WTC11 (cell line): Measurements from ENCODE around the gene SLC7A14. TPM values are rescaled to one million over a fixed set of nuclear protein-coding genes. Genes with fewer than 3 reads are reported as not detected.

ENCODE experiments used
- ATAC-seq: fragments of 200-7000 bp; cut with Tn5 transposase; 2 replicates; pipeline ENCODE4 v1.10.0; 2021; ENCODE audit warnings: mild to moderate bottlenecking, moderate library complexity
- CTCF ChIA-PET: fragments of 300-600 bp; sonication (Branson Sonifier 250); formaldehyde crosslinking; loops from one replicate; lab custom pipeline; 2021; ENCODE audit warnings: antibody characterized with exemption; lab: Charles Lee
- POLR2A ChIA-PET: fragments of 350-600 bp; sonication (Branson Sonifier 250); formaldehyde crosslinking; loops from one replicate; lab custom pipeline; 2021; ENCODE audit warnings: antibody characterized with exemption; lab: Charles Lee
- DNase-seq: peaks from one replicate; pipeline ENCODE4 v3.0.0; 2021; ENCODE audit warnings: low spot score
- H3K27ac Mint-ChIP-seq: 2 replicates; pipeline ENCODE4 v1.8.0; 2021; ENCODE audit warnings: mixed read lengths
- H3K27me3 Mint-ChIP-seq: 2 replicates; pipeline ENCODE4 v1.8.0; 2021; ENCODE audit warnings: low read depth, mild to moderate bottlenecking, moderate library complexity, mixed read lengths
- H3K36me3 Mint-ChIP-seq: 2 replicates; pipeline ENCODE4 v1.8.0; 2021; ENCODE audit warnings: mixed read lengths
- H3K4me1 Mint-ChIP-seq: 2 replicates; pipeline ENCODE4 v1.8.0; 2022; ENCODE audit warnings: mixed read lengths
- H3K4me3 Mint-ChIP-seq: 2 replicates; pipeline ENCODE4 v1.8.0; 2021; ENCODE audit warnings: mild to moderate bottlenecking, moderate library complexity, mixed read lengths
- H3K9me3 Mint-ChIP-seq: 2 replicates; pipeline ENCODE4 v1.8.0; 2021; ENCODE audit warnings: mixed read lengths
- ATF6 ChIP-seq: sonication (generic); formaldehyde crosslinking; IDR thresholded peaks from 2 replicates; pipeline ENCODE4 v1.8.1; 2023; ENCODE audit warnings: mild to moderate bottlenecking, missing genetic modification reagents
- CREB1 ChIP-seq: sonication (generic); formaldehyde crosslinking; IDR thresholded peaks from 2 replicates; pipeline ENCODE4 v1.8.0; 2023; ENCODE audit warnings: mild to moderate bottlenecking, missing genetic modification reagents
- ETV6 ChIP-seq: sonication (generic); formaldehyde crosslinking; IDR thresholded peaks from 2 replicates; pipeline ENCODE4 v1.8.1; 2022; ENCODE audit warnings: mild to moderate bottlenecking, missing genetic modification reagents
- JAZF1 ChIP-seq: fragments of 250-450 bp; sonication (Bioruptor Pico); IDR thresholded peaks from 2 replicates; pipeline ENCODE4 v1.9.0; 2021; ENCODE audit warnings: moderate library complexity, mild to moderate bottlenecking, inconsistent platforms
- NFE2L1 ChIP-seq: sonication (generic); formaldehyde crosslinking; IDR thresholded peaks from 2 replicates; pipeline ENCODE4 v1.8.1; 2023; ENCODE audit warnings: missing genetic modification reagents
- STAT6 ChIP-seq: sonication (generic); formaldehyde crosslinking; conservative IDR thresholded peaks from 2 replicates; pipeline ENCODE4 v1.8.1; 2023; ENCODE audit warnings: mild to moderate bottlenecking, low read depth, missing genetic modification reagents, moderate library complexity
- TEAD1 ChIP-seq: sonication (generic); formaldehyde crosslinking; IDR thresholded peaks from 2 replicates; pipeline ENCODE4 v1.8.0; 2022; ENCODE audit warnings: mild to moderate bottlenecking, missing genetic modification reagents
- ZNF396 ChIP-seq: fragments of 250-450 bp; sonication (Bioruptor Pico); IDR thresholded peaks from 2 replicates; pipeline ENCODE4 v1.8.0; 2021; ENCODE audit warnings: mild to moderate bottlenecking, moderate library complexity, borderline replicate concordance
- ZNF423 ChIP-seq: fragments of 250-450 bp; sonication (Bioruptor Pico); IDR thresholded peaks from 2 replicates; pipeline ENCODE4 v2.1.2; 2022; ENCODE audit warnings: mild to moderate bottlenecking, moderate library complexity
- total RNA-seq: library from RNA; stranded (reverse); gene quantifications from 3 replicates; pipeline ENCODE4 v1.2.3, GENCODE V29; 2021
- TF ChIP-seq, protein P1 (sequence below): sonication (generic); formaldehyde crosslinking; IDR thresholded peaks from 2 replicates; pipeline ENCODE4 v1.8.1; 2022; ENCODE audit warnings: low read depth, mild to moderate bottlenecking, moderate library complexity, missing genetic modification reagents, borderline replicate concordance
- TF ChIP-seq, protein P2 (sequence below): fragments of 250-450 bp; sonication (Bioruptor Pico); IDR thresholded peaks from 2 replicates; pipeline ENCODE4 v1.9.0; 2021; ENCODE audit warnings: moderate library complexity, mild to moderate bottlenecking, inconsistent platforms, borderline replicate concordance
- TF ChIP-seq, protein P3 (sequence below): fragments of 200-600 bp; IDR thresholded peaks from 2 replicates; pipeline ENCODE4 v1.8.0; 2022; ENCODE audit warnings: antibody characterized with exemption
- TF ChIP-seq, protein P4 (sequence below): sonication (generic); formaldehyde crosslinking; IDR thresholded peaks from 2 replicates; pipeline ENCODE4 v1.8.0; 2022; ENCODE audit warnings: mild to moderate bottlenecking, missing genetic modification reagents
- TF ChIP-seq, protein P5 (sequence below): fragments of 250-450 bp; sonication (Bioruptor Pico); IDR thresholded peaks from 2 replicates; pipeline ENCODE4 v1.9.0; 2021; ENCODE audit warnings: mild to moderate bottlenecking, borderline replicate concordance

SLC7A14 gene
- total RNA-seq, 1 experiment from 2014 or later, result 0.68 TPM

DNA sequence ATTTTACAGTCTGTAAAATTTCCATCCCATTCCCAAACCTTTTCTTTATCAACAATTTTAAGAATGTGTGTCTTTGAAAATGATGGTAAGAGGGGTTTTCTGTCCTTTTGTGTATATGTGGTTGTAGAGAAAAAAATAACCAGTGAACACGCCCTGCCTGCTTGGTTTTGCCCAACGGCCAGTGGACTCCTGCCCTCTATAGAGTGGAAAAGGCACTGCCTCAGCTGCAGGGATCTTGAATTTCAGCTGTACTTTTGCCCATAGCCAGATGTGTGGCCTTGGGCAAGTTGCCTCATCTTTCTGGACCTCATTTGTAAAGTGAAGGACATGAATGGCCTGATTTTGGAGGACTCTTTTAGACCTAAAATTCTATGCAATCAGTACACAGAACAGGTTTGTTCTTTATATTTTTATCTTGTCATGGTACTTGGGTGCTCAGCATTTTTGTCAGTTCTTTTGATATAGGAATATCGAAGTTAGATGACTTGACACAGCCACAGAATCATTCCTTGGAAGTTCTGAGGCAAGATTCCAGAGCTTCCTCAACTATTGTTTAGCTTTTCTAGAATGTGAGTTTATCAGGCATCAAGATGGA, 86.2 kb downstream of the SLC7A14 start:
- H3K27me3 Mint-ChIP-seq, result no peaks in the 10 kb centered on the region
- no peaks in the 10 kb centered on the region for H3K4me1 Mint-ChIP-seq
- H3K9me3 Mint-ChIP-seq, result peaks cover 7% of the 10 kb centered on the region; the same call in 1 of the 2 replicates
- DNase-seq, result peak; percentile 47
- no peak overlapping the region for H3K27ac Mint-ChIP-seq
- H3K36me3 Mint-ChIP-seq, result no peaks in the 10 kb centered on the region
- peak; percentile 89 for ATAC-seq
- ChIA-PET POLR2A (interaction anchor here (1.0 kb wide), 1 partner anchor 20 kb away, joined by 3 read pairs; no protein-coding TSS in a partner anchor), CTCF (interaction anchor here (0.5 to 2.2 kb wide), 20 partner anchors 9 to 312 kb away, joined by 3 to 19 read pairs (median 3); no protein-coding TSS in a partner anchor)
- TF ChIP-seq, protein P1, sequence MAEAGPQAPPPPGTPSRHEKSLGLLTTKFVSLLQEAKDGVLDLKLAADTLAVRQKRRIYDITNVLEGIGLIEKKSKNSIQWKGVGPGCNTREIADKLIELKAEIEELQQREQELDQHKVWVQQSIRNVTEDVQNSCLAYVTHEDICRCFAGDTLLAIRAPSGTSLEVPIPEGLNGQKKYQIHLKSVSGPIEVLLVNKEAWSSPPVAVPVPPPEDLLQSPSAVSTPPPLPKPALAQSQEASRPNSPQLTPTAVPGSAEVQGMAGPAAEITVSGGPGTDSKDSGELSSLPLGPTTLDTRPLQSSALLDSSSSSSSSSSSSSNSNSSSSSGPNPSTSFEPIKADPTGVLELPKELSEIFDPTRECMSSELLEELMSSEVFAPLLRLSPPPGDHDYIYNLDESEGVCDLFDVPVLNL (CRISPR knock-in tag), result no peak
- TF ChIP-seq, protein P2, sequence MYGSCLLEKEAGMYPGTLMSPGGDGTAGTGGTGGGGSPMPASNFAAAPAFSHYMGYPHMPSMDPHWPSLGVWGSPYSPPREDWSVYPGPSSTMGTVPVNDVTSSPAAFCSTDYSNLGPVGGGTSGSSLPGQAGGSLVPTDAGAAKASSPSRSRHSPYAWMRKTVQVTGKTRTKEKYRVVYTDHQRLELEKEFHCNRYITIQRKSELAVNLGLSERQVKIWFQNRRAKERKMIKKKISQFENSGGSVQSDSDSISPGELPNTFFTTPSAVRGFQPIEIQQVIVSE (CRISPR knock-in tag), result no peak
- TF ChIP-seq, protein P3, sequence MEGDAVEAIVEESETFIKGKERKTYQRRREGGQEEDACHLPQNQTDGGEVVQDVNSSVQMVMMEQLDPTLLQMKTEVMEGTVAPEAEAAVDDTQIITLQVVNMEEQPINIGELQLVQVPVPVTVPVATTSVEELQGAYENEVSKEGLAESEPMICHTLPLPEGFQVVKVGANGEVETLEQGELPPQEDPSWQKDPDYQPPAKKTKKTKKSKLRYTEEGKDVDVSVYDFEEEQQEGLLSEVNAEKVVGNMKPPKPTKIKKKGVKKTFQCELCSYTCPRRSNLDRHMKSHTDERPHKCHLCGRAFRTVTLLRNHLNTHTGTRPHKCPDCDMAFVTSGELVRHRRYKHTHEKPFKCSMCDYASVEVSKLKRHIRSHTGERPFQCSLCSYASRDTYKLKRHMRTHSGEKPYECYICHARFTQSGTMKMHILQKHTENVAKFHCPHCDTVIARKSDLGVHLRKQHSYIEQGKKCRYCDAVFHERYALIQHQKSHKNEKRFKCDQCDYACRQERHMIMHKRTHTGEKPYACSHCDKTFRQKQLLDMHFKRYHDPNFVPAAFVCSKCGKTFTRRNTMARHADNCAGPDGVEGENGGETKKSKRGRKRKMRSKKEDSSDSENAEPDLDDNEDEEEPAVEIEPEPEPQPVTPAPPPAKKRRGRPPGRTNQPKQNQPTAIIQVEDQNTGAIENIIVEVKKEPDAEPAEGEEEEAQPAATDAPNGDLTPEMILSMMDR, result peak; percentile 46; the same call in 1 of the 2 replicates
- TF ChIP-seq, all 79 proteins: peak for 1
- no peak overlapping the region for H3K4me3 Mint-ChIP-seq

- H3K27me3 Mint-ChIP-seq, result no peaks in the 10 kb centered on the region
- H3K4me3 Mint-ChIP-seq, result no peak overlapping the region
- H3K36me3 Mint-ChIP-seq, result no peaks in the 10 kb centered on the region
- CTCF ChIA-PET, result interaction anchor here (0.5 to 2.4 kb wide), 24 partner anchors 10 to 833 kb away, joined by 3 to 39 read pairs (median 5); partner anchors contain the start of genes CLDN11 and SLC7A14
- peaks cover 7% of the 10 kb centered on the region; the same call in 1 of the 2 replicates for H3K9me3 Mint-ChIP-seq
- DNase-seq, result no peak
- H3K27ac Mint-ChIP-seq, result no peak overlapping the region
- no peak for ATAC-seq
- peaks cover 10% of the 10 kb centered on the region for H3K4me1 Mint-ChIP-seq
- POLR2A ChIA-PET, result no interaction called here
- TF ChIP-seq ETV6 (no peak), ZNF396 (CRISPR knock-in tag) (no peak), JAZF1 (CRISPR knock-in tag) (no peak), CREB1 (CRISPR knock-in tag) (no peak), TEAD1 (CRISPR knock-in tag) (no peak), ZNF423 (no peak), NFE2L1 (CRISPR knock-in tag) (no peak), ATF6 (CRISPR knock-in tag) (no peak), STAT6 (no peak)
- TF ChIP-seq, protein P4, sequence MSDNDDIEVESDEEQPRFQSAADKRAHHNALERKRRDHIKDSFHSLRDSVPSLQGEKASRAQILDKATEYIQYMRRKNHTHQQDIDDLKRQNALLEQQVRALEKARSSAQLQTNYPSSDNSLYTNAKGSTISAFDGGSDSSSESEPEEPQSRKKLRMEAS (CRISPR knock-in tag), result no peak
- TF ChIP-seq, protein P5, sequence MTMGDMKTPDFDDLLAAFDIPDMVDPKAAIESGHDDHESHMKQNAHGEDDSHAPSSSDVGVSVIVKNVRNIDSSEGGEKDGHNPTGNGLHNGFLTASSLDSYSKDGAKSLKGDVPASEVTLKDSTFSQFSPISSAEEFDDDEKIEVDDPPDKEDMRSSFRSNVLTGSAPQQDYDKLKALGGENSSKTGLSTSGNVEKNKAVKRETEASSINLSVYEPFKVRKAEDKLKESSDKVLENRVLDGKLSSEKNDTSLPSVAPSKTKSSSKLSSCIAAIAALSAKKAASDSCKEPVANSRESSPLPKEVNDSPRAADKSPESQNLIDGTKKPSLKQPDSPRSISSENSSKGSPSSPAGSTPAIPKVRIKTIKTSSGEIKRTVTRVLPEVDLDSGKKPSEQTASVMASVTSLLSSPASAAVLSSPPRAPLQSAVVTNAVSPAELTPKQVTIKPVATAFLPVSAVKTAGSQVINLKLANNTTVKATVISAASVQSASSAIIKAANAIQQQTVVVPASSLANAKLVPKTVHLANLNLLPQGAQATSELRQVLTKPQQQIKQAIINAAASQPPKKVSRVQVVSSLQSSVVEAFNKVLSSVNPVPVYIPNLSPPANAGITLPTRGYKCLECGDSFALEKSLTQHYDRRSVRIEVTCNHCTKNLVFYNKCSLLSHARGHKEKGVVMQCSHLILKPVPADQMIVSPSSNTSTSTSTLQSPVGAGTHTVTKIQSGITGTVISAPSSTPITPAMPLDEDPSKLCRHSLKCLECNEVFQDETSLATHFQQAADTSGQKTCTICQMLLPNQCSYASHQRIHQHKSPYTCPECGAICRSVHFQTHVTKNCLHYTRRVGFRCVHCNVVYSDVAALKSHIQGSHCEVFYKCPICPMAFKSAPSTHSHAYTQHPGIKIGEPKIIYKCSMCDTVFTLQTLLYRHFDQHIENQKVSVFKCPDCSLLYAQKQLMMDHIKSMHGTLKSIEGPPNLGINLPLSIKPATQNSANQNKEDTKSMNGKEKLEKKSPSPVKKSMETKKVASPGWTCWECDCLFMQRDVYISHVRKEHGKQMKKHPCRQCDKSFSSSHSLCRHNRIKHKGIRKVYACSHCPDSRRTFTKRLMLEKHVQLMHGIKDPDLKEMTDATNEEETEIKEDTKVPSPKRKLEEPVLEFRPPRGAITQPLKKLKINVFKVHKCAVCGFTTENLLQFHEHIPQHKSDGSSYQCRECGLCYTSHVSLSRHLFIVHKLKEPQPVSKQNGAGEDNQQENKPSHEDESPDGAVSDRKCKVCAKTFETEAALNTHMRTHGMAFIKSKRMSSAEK, result no peak
- TF ChIP-seq, protein P3, result no peak
Observed at GRCh38 chr3:170497207-170498095, 88.4 kb downstream of the SLC7A14 start.
